H9 (cell line): ENCODE results near the gene BICDL1. TPM values are rescaled to one million over a fixed set of nuclear protein-coding genes. Genes with fewer than 3 reads are reported as not detected.

ENCODE experiments used
- DNase-seq: peaks from one replicate; pipeline ENCODE4 v3.0.0-alpha.2; 2017
- H2AFZ ChIP-seq: one replicate; pipeline ENCODE4 v1.6.1; 2013; ENCODE audit warnings: mild to moderate bottlenecking, low read length, control low read depth, moderate library complexity
- H2AK5ac ChIP-seq: 2 replicates; pipeline ENCODE4 v1.6.1; 2013; ENCODE audit warnings: low read length, control low read depth, mixed read lengths; ENCODE audit not compliant: insufficient read length
- H2BK120ac ChIP-seq: one replicate; pipeline ENCODE4 v1.6.1; 2013; ENCODE audit warnings: low read depth, mild to moderate bottlenecking, low read length, control low read depth, inconsistent platforms; ENCODE audit not compliant: poor library complexity, severe bottlenecking
- H2BK12ac ChIP-seq: 2 replicates; pipeline ENCODE4 v1.6.1; 2013; ENCODE audit warnings: low read length, control low read depth, mixed read lengths, low read depth; ENCODE audit not compliant: insufficient read length
- H2BK15ac ChIP-seq: 2 replicates; pipeline ENCODE4 v1.6.1; 2013; ENCODE audit warnings: low read depth, low read length, control low read depth
- H2BK20ac ChIP-seq: one replicate; pipeline ENCODE4 v1.6.1; 2013; ENCODE audit warnings: low read depth, mild to moderate bottlenecking, low read length, control low read depth, inconsistent platforms; ENCODE audit not compliant: poor library complexity, severe bottlenecking
- H2BK5ac ChIP-seq: 2 replicates; pipeline ENCODE4 v1.6.1; 2013; ENCODE audit warnings: low read length, control low read depth, mixed read lengths; ENCODE audit not compliant: insufficient read length
- H3K14ac ChIP-seq: 2 replicates; pipeline ENCODE4 v1.6.1; 2013; ENCODE audit warnings: low read length, control low read depth; ENCODE audit not compliant: insufficient read depth
- H3K18ac ChIP-seq: 2 replicates; pipeline ENCODE4 v1.6.1; 2013; ENCODE audit warnings: low read depth, mild to moderate bottlenecking, mixed read lengths, low read length, control low read depth; ENCODE audit not compliant: insufficient read length
- H3K23ac ChIP-seq: 2 replicates; pipeline ENCODE4 v1.6.1; 2013; ENCODE audit warnings: low read length, control low read depth, mixed read lengths, low read depth; ENCODE audit not compliant: insufficient read length
- H3K23me2 ChIP-seq: 2 replicates; pipeline ENCODE4 v1.6.1; 2013; ENCODE audit warnings: low read depth, mild to moderate bottlenecking, mixed read lengths, low read length, control low read depth; ENCODE audit not compliant: insufficient read length, poor library complexity, severe bottlenecking
- H3K27ac ChIP-seq: 2 replicates; pipeline ENCODE4 v1.5.1; 2013; ENCODE audit warnings: low read length, control low read depth, mixed read lengths, low read depth; ENCODE audit not compliant: insufficient read length
- H3K27me3 ChIP-seq: 2 replicates; pipeline ENCODE4 v1.6.1; 2013; ENCODE audit warnings: low read length, control low read depth, inconsistent platforms; ENCODE audit not compliant: insufficient read depth
- H3K4ac ChIP-seq: 2 replicates; pipeline ENCODE4 v1.6.1; 2013; ENCODE audit warnings: low read depth, mild to moderate bottlenecking, control low read depth, inconsistent platforms, low read length, moderate library complexity
- H3K4me1 ChIP-seq: 2 replicates; pipeline ENCODE4 v1.6.1; 2013; ENCODE audit warnings: low read length, control low read depth, inconsistent platforms; ENCODE audit not compliant: insufficient read depth
- H3K4me2 ChIP-seq: 2 replicates; pipeline ENCODE4 v1.6.1; 2013; ENCODE audit warnings: low read length, control low read depth, mixed read lengths; ENCODE audit not compliant: insufficient read length, insufficient read depth
- H3K56ac ChIP-seq: 2 replicates; pipeline ENCODE4 v1.6.1; 2013; ENCODE audit warnings: low read depth, mild to moderate bottlenecking, mixed read lengths, low read length, control low read depth; ENCODE audit not compliant: insufficient read length
- H3K79me1 ChIP-seq: 2 replicates; pipeline ENCODE4 v1.6.1; 2013; ENCODE audit warnings: low read depth, mild to moderate bottlenecking, moderate library complexity, low read length, control low read depth, inconsistent platforms; ENCODE audit not compliant: insufficient read depth, poor library complexity, severe bottlenecking
- H3K79me2 ChIP-seq: 2 replicates; pipeline ENCODE4 v1.6.1; 2013; ENCODE audit warnings: low read length, control low read depth, inconsistent platforms; ENCODE audit not compliant: insufficient read depth
- H3K9ac ChIP-seq: 2 replicates; pipeline ENCODE4 v1.6.1; 2013; ENCODE audit warnings: low read length, control low read depth, mixed read lengths; ENCODE audit not compliant: insufficient read length; ENCODE audit errors: extremely low read depth
- H3K9me3 ChIP-seq: one replicate; pipeline ENCODE4 v1.6.1; 2013; ENCODE audit warnings: low read depth, low read length, inconsistent platforms; ENCODE audit not compliant: control insufficient read depth
- H3T11ph ChIP-seq: one replicate; pipeline ENCODE4 v1.6.1; 2013; ENCODE audit warnings: mild to moderate bottlenecking, low read length, control low read depth, inconsistent platforms
- H4K20me1 ChIP-seq: one replicate; pipeline ENCODE4 v1.6.1; 2013; ENCODE audit not compliant: control insufficient read depth, insufficient read length, insufficient read depth
- H4K5ac ChIP-seq: 2 replicates; pipeline ENCODE4 v1.6.1; 2013; ENCODE audit warnings: low read depth, mild to moderate bottlenecking, mixed read lengths, low read length, control low read depth; ENCODE audit not compliant: insufficient read length
- H4K8ac ChIP-seq: replicated peaks from 2 replicates; pipeline ENCODE4 v1.6.1; 2013; ENCODE audit warnings: low read length, control low read depth, mixed read lengths, low read depth; ENCODE audit not compliant: insufficient read length
- H4K91ac ChIP-seq: 2 replicates; pipeline ENCODE4 v1.6.1; 2013; ENCODE audit warnings: low read depth, mild to moderate bottlenecking, moderate library complexity, mixed read lengths, low read length, control low read depth; ENCODE audit not compliant: insufficient read length
- H3K27ac Mint-ChIP-seq, 3 experiments: 2 replicates in 2 of 3; 3 replicates in 1 of 3; pipeline ENCODE4 v1.8.0; 2020 to 2021; ENCODE audit warnings: mixed read lengths in 3 of 3, mild to moderate bottlenecking in 1 of 3, moderate library complexity in 1 of 3
- H3K27me3 Mint-ChIP-seq: 2 replicates; pipeline ENCODE4 v1.8.0; 2021; ENCODE audit warnings: low read depth, mild to moderate bottlenecking, moderate library complexity, mixed read lengths
- H3K36me3 Mint-ChIP-seq, 3 experiments: 2 replicates in 2 of 3; 3 replicates in 1 of 3; pipeline ENCODE4 v1.8.0; 2020 to 2021; ENCODE audit warnings: low read depth in 3 of 3, mixed read lengths in 3 of 3; ENCODE audit not compliant: insufficient read depth in 1 of 3
- H3K4me1 Mint-ChIP-seq, 2 experiments: 2 replicates each; pipeline ENCODE4 v1.8.0; 2020; ENCODE audit warnings: mixed read lengths in 2 of 2
- H3K4me3 Mint-ChIP-seq, 2 experiments: 2 replicates in 1 of 2; 3 replicates in 1 of 2; pipeline ENCODE4 v1.8.0; 2020 to 2021; ENCODE audit warnings: mild to moderate bottlenecking in 2 of 2, mixed read lengths in 2 of 2, moderate library complexity in 1 of 2
- H3K9me3 Mint-ChIP-seq, 2 experiments: 2 replicates in 1 of 2; 3 replicates in 1 of 2; pipeline ENCODE4 v1.8.0; 2020; ENCODE audit warnings: mild to moderate bottlenecking in 2 of 2, mixed read lengths in 2 of 2, moderate library complexity in 1 of 2
- CTCF ChIP-seq: fragments of 200-600 bp; sonication (generic); conservative IDR thresholded peaks from 3 replicates; pipeline ENCODE4 v1.8.0; 2021; ENCODE audit warnings: antibody characterized with exemption, mild to moderate bottlenecking
- WGBS: extraction: QIAGEN DNeasy Blood & Tissue Kit; methylation state at CpG from one replicate; pipeline ENCODE4 v1.1.7; 2013; ENCODE audit warnings: missing lambda C conversion rate, low lambda C conversion rate, mixed read lengths; ENCODE audit not compliant: insufficient read length; ENCODE audit errors: extremely low coverage; 5-methylcytosine and 5-hydroxymethylcytosine counted together
- total RNA-seq: library from RNA; stranded (reverse); gene quantifications from 2 replicates; pipeline ENCODE4 v1.2.1, GENCODE V29; 2021

The BICDL1 gene
- total RNA-seq, 1 experiment from 2014 or later = 13.8 TPM

GRCh38 chr12:120141336-120141735, 152.3 kb downstream of the BICDL1 start:
- H3K27me3 ChIP-seq = no peaks in the 10 kb centered on the region
- H3K4me3 Mint-ChIP-seq = no peak overlapping the region
- no peak overlapping the region for H3K23ac ChIP-seq
- no peak overlapping the region for H3K27ac ChIP-seq
- H3K36me3 Mint-ChIP-seq = peaks cover 67 to 90% (median 89%) of the 10 kb centered on the region in 3 experiments; a peak in 6 of 7 replicates
- H3K14ac ChIP-seq = no peak overlapping the region
- no peaks in the 10 kb centered on the region for H3K27me3 Mint-ChIP-seq
- H4K20me1 ChIP-seq = no peaks in the 10 kb centered on the region
- H3K27ac Mint-ChIP-seq = no peak overlapping the region
- no peak overlapping the region for H4K5ac ChIP-seq
- no peak overlapping the region for H2BK15ac ChIP-seq
- no peaks in the 10 kb centered on the region for H3K9me3 Mint-ChIP-seq
- no peak overlapping the region for H3K18ac ChIP-seq
- H2BK12ac ChIP-seq = no peak overlapping the region
- no peaks in the 10 kb centered on the region for H3K4me1 Mint-ChIP-seq
- H4K91ac ChIP-seq = no peak overlapping the region
- H4K8ac ChIP-seq = no peak overlapping the region
- H2BK5ac ChIP-seq = no peak overlapping the region
- no peak overlapping the region for H2AFZ ChIP-seq
- no peaks in the 10 kb centered on the region for H3K23me2 ChIP-seq
- H3K9me3 ChIP-seq = no peaks in the 10 kb centered on the region
- no peak for DNase-seq
- H2BK120ac ChIP-seq = no peak overlapping the region
- no peak overlapping the region for H2AK5ac ChIP-seq
- WGBS = no CpG with 5 or more reads among the region's 6 CpGs
- H3K4ac ChIP-seq = no peak overlapping the region
- H3K56ac ChIP-seq = no peak overlapping the region
- no peaks in the 10 kb centered on the region for H3K79me1 ChIP-seq
- H3K4me1 ChIP-seq = no peaks in the 10 kb centered on the region
- no peaks in the 10 kb centered on the region for H3K79me2 ChIP-seq
- no peak for TF ChIP-seq CTCF
- no peak overlapping the region for H2BK20ac ChIP-seq
- H3K4me2 ChIP-seq = no peak overlapping the region
- H3T11ph ChIP-seq = no peak overlapping the region
- no peak overlapping the region for H3K9ac ChIP-seq
